H1 (cell line): Measurements from ENCODE around the gene NDUFB10. TPM values are rescaled to one million over a fixed set of nuclear protein-coding genes. Genes with fewer than 3 reads are reported as not detected.

ENCODE experiments used
- CTCF ChIA-PET: fragments of 300-600 bp; sonication (Branson Sonifier 250); formaldehyde crosslinking; loops from one replicate; lab custom pipeline; 2021; ENCODE audit not compliant: partially characterized antibody; lab: Charles Lee
- POLR2A ChIA-PET: fragments of 300-600 bp; sonication (Branson Sonifier 250); formaldehyde crosslinking; loops from one replicate; lab custom pipeline; 2021; ENCODE audit warnings: inconsistent platforms; ENCODE audit not compliant: partially characterized antibody; lab: Charles Lee
- DNase-seq, 2 experiments: peaks; one replicate each; pipeline versions ENCODE4 v3.0.0 to v3.0.0-alpha.2; 2010 to 2022; ENCODE audit warnings: low spot score in 2 of 2, low read depth in 1 of 2, mixed read lengths in 1 of 2
- FAIRE-seq: peaks from 2 replicates; lab custom pipeline; 2011; peaks lifted over from hg19 to GRCh38; lab: Jason Lieb, UNC
- H2AFZ ChIP-seq: 2 replicates; pipeline ENCODE4 v1.8.1; 2012; ENCODE audit warnings: low read length, inconsistent platforms
- H2AK5ac ChIP-seq: 2 replicates; pipeline ENCODE4 v1.6.1; 2013; ENCODE audit warnings: low read depth, low read length
- H2BK120ac ChIP-seq: replicated peaks from 2 replicates; pipeline ENCODE3; 2013; ENCODE audit warnings: low read depth, low read length, inconsistent platforms
- H2BK12ac ChIP-seq: 2 replicates; pipeline ENCODE4 v1.6.1; 2013; ENCODE audit warnings: low read depth, low read length
- H2BK15ac ChIP-seq: 2 replicates; pipeline ENCODE4 v1.6.1; 2013; ENCODE audit warnings: low read length
- H2BK20ac ChIP-seq: 2 replicates; pipeline ENCODE4 v1.6.1; 2013; ENCODE audit warnings: low read length
- H2BK5ac ChIP-seq: 2 replicates; pipeline ENCODE4 v1.6.1; 2013; ENCODE audit warnings: low read depth, low read length
- H3K14ac ChIP-seq: 2 replicates; pipeline ENCODE4 v1.6.1; 2013; ENCODE audit warnings: inconsistent platforms; ENCODE audit not compliant: insufficient read length
- H3K18ac ChIP-seq: 2 replicates; pipeline ENCODE4 v1.6.1; 2013; ENCODE audit warnings: low read length; ENCODE audit errors: extremely low read depth
- H3K23ac ChIP-seq: 2 replicates; pipeline ENCODE4 v1.6.1; 2013; ENCODE audit warnings: inconsistent platforms; ENCODE audit not compliant: insufficient read length
- H3K23me2 ChIP-seq: 2 replicates; pipeline ENCODE4 v1.6.1; 2013; ENCODE audit warnings: low read depth, low read length
- H3K27ac ChIP-seq: 2 replicates; pipeline ENCODE4 v1.6.1; 2011; ENCODE audit warnings: low read depth, low read length, inconsistent platforms
- H3K27me3 ChIP-seq, 4 experiments: replicated peaks in 1 of 4; 1 replicate in 1 of 4; 2 replicates in 3 of 4; pipeline versions ENCODE4 v1.6.1 to v1.8.1; 2011 to 2013; ENCODE audit warnings: low read length in 3 of 4, mild to moderate bottlenecking in 3 of 4, inconsistent platforms in 2 of 4, mixed read lengths in 2 of 4, moderate library complexity in 1 of 4; ENCODE audit not compliant: control insufficient read depth in 3 of 4, insufficient read depth in 3 of 4; ENCODE audit errors: extremely low read depth in 1 of 4
- H3K36me3 ChIP-seq, 4 experiments: 2 replicates each; pipeline versions ENCODE4 v1.6.1 to v1.8.1; 2011 to 2013; ENCODE audit warnings: mild to moderate bottlenecking in 4 of 4, low read length in 3 of 4, moderate library complexity in 2 of 4, control low read depth in 1 of 4, inconsistent platforms in 1 of 4; ENCODE audit not compliant: insufficient read depth in 4 of 4, control insufficient read depth in 2 of 4
- H3K4ac ChIP-seq: replicated peaks from 2 replicates; pipeline ENCODE3; 2013; ENCODE audit warnings: low read length, low read depth, mixed read lengths, inconsistent platforms; ENCODE audit not compliant: insufficient read length
- H3K4me1 ChIP-seq, 4 experiments: replicated peaks in 1 of 4; 1 replicate in 1 of 4; 2 replicates in 3 of 4; pipeline versions ENCODE4 v1.6.1 to v1.8.1; 2011 to 2013; ENCODE audit warnings: low read length in 3 of 4, inconsistent platforms in 2 of 4, mixed read lengths in 1 of 4; ENCODE audit not compliant: insufficient read depth in 4 of 4, control insufficient read depth in 3 of 4
- H3K4me2 ChIP-seq, 2 experiments: 2 replicates each; pipeline versions ENCODE4 v1.6.1 to v1.8.1; 2011 to 2013; ENCODE audit warnings: low read depth in 2 of 2, low read length in 2 of 2, control low read depth in 1 of 2, inconsistent platforms in 1 of 2, mild to moderate bottlenecking in 1 of 2; ENCODE audit not compliant: insufficient read depth in 1 of 2
- H3K4me3 ChIP-seq, 4 experiments: fragments of 200-600, 300-600 bp in 1 of 4; sonication (generic), shearing (Covaris generic), sonication (Bioruptor Twin) in 1 of 4; 2 replicates each; pipeline versions ENCODE4 v1.5.1 to v1.8.1; 2011 to 2016; ENCODE audit warnings: low read length in 4 of 4, low read depth in 3 of 4, control low read depth in 2 of 4, inconsistent platforms in 2 of 4, mild to moderate bottlenecking in 2 of 4, mixed read lengths in 1 of 4, moderate library complexity in 1 of 4; ENCODE audit not compliant: insufficient read depth in 2 of 4; ENCODE audit errors: extremely low read depth in 1 of 4
- H3K56ac ChIP-seq: replicated peaks from 2 replicates; pipeline ENCODE3; 2013; ENCODE audit warnings: low read depth, mild to moderate bottlenecking, mixed read lengths, low read length, inconsistent platforms; ENCODE audit not compliant: insufficient read length
- H3K79me1 ChIP-seq: 2 replicates; pipeline ENCODE4 v1.6.1; 2013; ENCODE audit warnings: low read depth, low read length, control low read depth
- H3K79me2 ChIP-seq, 2 experiments: 2 replicates each; pipeline versions ENCODE4 v1.6.1 to v1.8.1; 2012 to 2013; ENCODE audit warnings: low read length in 2 of 2, mild to moderate bottlenecking in 2 of 2, inconsistent platforms in 1 of 2; ENCODE audit not compliant: insufficient read depth in 2 of 2, control insufficient read depth in 1 of 2
- H3K9ac ChIP-seq, 4 experiments: replicated peaks in 1 of 4; 1 replicate in 1 of 4; 2 replicates in 3 of 4; pipeline versions ENCODE4 v1.6.1 to v1.8.1; 2011 to 2013; ENCODE audit warnings: low read depth in 3 of 4, low read length in 3 of 4, control low read depth in 2 of 4, mild to moderate bottlenecking in 2 of 4, moderate library complexity in 2 of 4, inconsistent platforms in 1 of 4; ENCODE audit errors: extremely low read depth in 1 of 4
- H3K9me3 ChIP-seq, 2 experiments: 2 replicates each; pipeline versions ENCODE4 v1.6.1 to v1.8.1; 2012 to 2013; ENCODE audit warnings: mild to moderate bottlenecking in 2 of 2, moderate library complexity in 2 of 2, control low read depth in 1 of 2, inconsistent platforms in 1 of 2, low read depth in 1 of 2, low read length in 1 of 2, mixed read lengths in 1 of 2; ENCODE audit not compliant: insufficient read depth in 2 of 2
- H4K20me1 ChIP-seq, 2 experiments: replicated peaks in 1 of 2; 2 replicates each; pipeline versions ENCODE3 to v1.8.1; 2011 to 2013; ENCODE audit warnings: inconsistent platforms in 2 of 2, low read length in 2 of 2, mild to moderate bottlenecking in 1 of 2; ENCODE audit not compliant: insufficient read depth in 2 of 2, control insufficient read depth in 1 of 2
- H4K5ac ChIP-seq: 2 replicates; pipeline ENCODE4 v1.6.1; 2013; ENCODE audit warnings: low read length, low read depth, mixed read lengths, inconsistent platforms; ENCODE audit not compliant: insufficient read length
- H4K8ac ChIP-seq: 2 replicates; pipeline ENCODE4 v1.8.0; 2013; ENCODE audit warnings: mild to moderate bottlenecking, moderate library complexity, low read length, inconsistent platforms; ENCODE audit not compliant: insufficient read depth; ENCODE audit errors: extremely low read depth
- H4K91ac ChIP-seq: replicated peaks from 2 replicates; pipeline ENCODE3; 2013; ENCODE audit warnings: low read length, mixed read lengths, inconsistent platforms; ENCODE audit not compliant: insufficient read length
- E2F6 ChIP-seq: IDR thresholded peaks from 2 replicates; pipeline ENCODE4 v1.6.1; 2012; ENCODE audit warnings: inconsistent platforms
- GABPA ChIP-seq: IDR thresholded peaks from 2 replicates; pipeline ENCODE4 v1.6.1; 2011; ENCODE audit warnings: mild to moderate bottlenecking, low read length, moderate library complexity, borderline replicate concordance; ENCODE audit not compliant: insufficient read depth
- HDAC6 ChIP-seq: IDR thresholded peaks from one replicate; pipeline ENCODE4 v1.7.1; 2012; ENCODE audit warnings: low read depth, mild to moderate bottlenecking, inconsistent platforms, low read length, moderate library complexity
- KDM5A ChIP-seq: fragments of 200-600 bp; IDR thresholded peaks from 2 replicates; pipeline ENCODE4 v1.7.1; 2012; ENCODE audit warnings: mild to moderate bottlenecking, low read length, inconsistent platforms, mixed read lengths
- NRF1 ChIP-seq: IDR thresholded peaks from 2 replicates; pipeline ENCODE4 v1.6.1; 2011; ENCODE audit warnings: mild to moderate bottlenecking, low read depth, low read length, improper control_type of control experiment
- POLR2AphosphoS5 ChIP-seq: IDR thresholded peaks from 2 replicates; pipeline ENCODE4 v1.6.1; 2011; ENCODE audit warnings: low read depth, low read length
- RBBP5 ChIP-seq: IDR thresholded peaks from 2 replicates; pipeline ENCODE4 v1.7.1; 2012; ENCODE audit warnings: low read depth, mild to moderate bottlenecking, inconsistent platforms, low read length, moderate library complexity, borderline replicate concordance
- SRF ChIP-seq: IDR thresholded peaks from 2 replicates; pipeline ENCODE4 v1.6.1; 2011; ENCODE audit warnings: mild to moderate bottlenecking, low read depth, low read length, moderate library complexity
- YY1 ChIP-seq: IDR thresholded peaks from 2 replicates; pipeline ENCODE4 v1.6.1; 2011; ENCODE audit warnings: low read depth, mild to moderate bottlenecking, low read length
- WGBS, 2 experiments: shearing (Covaris generic) in 1 of 2; methylation state at CpG; one replicate each; pipeline versions ENCODE4 v1.1.6 to v1.1.7; 2013 to 2015; ENCODE audit warnings: low lambda C conversion rate in 2 of 2, mixed read lengths in 2 of 2, inconsistent platforms in 1 of 2, low coverage in 1 of 2, missing lambda C conversion rate in 1 of 2; ENCODE audit not compliant: insufficient replicate concordance in 2 of 2, insufficient coverage in 1 of 2, insufficient read length in 1 of 2; ENCODE audit errors: extremely low coverage in 1 of 2, missing lambda C conversion rate in 1 of 2; 5-methylcytosine and 5-hydroxymethylcytosine counted together
- polyA plus RNA-seq, 7 experiments: library from polyadenylated mRNA; depleted of rRNA in 3 of 7; stranded (reverse) in 5 of 7; unstranded in 2 of 7; fragments of >200 nt in 5 of 7; fragments of 200-250 nt in 2 of 7; gene quantifications; 1 replicate in 5 of 7; 2 replicates in 1 of 7; 4 replicates in 1 of 7; pipeline versions ENCODE4 v1.2.1 to v1.2.3, GENCODE V29; 2011 to 2013; ENCODE audit warnings: missing spikeins in 2 of 7, mixed read lengths in 2 of 7
- total RNA-seq: library from RNA; stranded (reverse); fragmentation: NEBNext Ultra II Directional; extraction: Animal tissue kit (Norgen Biotek cat#: 25700); gene quantifications from 2 replicates; pipeline ENCODE4 v1.2.1, GENCODE V29; 2021

Gene NDUFB10
- total and polyA plus RNA-seq, 2 of the 8 experiments (the other 6 are each of a cell fraction or from before 2014, with no cell fraction given), result 183 to 194 TPM

DNA sequence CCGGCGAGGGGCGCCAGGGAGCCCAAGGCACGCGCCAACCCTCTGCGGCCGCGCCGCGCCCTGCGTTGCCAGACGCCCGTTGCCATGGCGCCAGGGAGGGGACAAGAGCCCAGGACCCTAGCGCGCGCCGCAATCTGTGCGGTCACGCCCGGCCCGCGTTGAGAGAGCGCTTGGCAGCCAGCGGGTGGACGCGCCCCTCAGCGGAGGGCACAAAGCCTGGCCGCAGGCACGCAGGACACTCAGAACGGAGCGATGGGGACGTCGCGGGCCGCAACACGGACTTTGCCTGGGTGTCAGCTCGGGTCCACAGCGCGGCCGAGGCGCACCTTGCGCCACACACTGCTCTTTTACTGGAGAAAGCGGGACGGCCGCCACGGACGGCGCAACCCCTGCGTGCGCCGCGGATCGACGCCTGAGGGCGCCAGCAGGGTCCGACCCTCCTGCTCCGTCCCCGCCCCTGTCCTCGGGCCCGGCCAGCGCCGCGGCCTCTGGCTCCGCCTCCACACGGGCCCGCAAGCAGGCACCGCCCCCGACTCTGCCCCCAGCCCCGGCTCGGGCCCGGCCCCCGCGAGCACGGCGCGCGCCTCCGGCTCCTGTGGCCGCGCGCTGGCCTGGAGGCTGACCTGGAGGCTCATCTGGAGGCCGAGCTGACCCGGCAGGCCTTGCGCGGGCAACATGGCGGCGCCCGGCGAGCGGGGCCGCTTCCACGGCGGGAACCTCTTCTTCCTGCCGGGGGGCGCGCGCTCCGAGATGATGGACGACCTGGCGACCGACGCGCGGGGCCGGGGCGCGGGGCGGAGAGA is 24.4 kb downstream of the NDUFB10 start, which contains the start of gene GFER:
TSS of gene GFER (plus strand) at position 650 of the 803 bp plus-strand sequence. CDS start at position 676, 26 bp downstream.
- peak within 1 kb of the TSS; percentile 58 to 97 for H3K4me2 ChIP-seq
- H3K36me3 ChIP-seq, result peaks cover 2 to 5% (median 3%) of the 10 kb centered on the region in 4 experiments; a peak in 3 of 8 replicates
- H2BK5ac ChIP-seq, result peak within 1 kb of the TSS; percentile 75; the same call in 1 of the 2 replicates
- no peak within 1 kb of the TSS for H2BK120ac ChIP-seq
- peak within 1 kb of the TSS; percentile 43; the same call in 1 of the 2 replicates for H3K27ac ChIP-seq
- no peaks in the 10 kb centered on the region for H3K9me3 ChIP-seq
- H3K4me3 ChIP-seq, result peak within 1 kb of the TSS; percentile 52 to 96 (median 73)
- H4K8ac ChIP-seq, result peak within 1 kb of the TSS; percentile 89
- H3K4ac ChIP-seq, result peak within 1 kb of the TSS; percentile 33
- FAIRE-seq (no peak), DNase-seq (peak; percentile 81 to 95)
- H3K79me2 ChIP-seq, result peaks cover 0 to 9% of the 10 kb centered on the region in 2 experiments; a peak in 1 of 4 replicates
- peaks cover 3 to 41% (median 26%) of the 10 kb centered on the region in 4 experiments for H3K4me1 ChIP-seq
- no peak within 1 kb of the TSS for H3K14ac ChIP-seq
- H3K18ac ChIP-seq, result peak within 1 kb of the TSS; percentile 71
- H3K56ac ChIP-seq, result peak within 1 kb of the TSS; percentile 26
- H2BK12ac ChIP-seq, result 0 out of 2 replicates have a peak within 1 kb of the TSS, but pooled peaks have one; percentile 50
- CTCF ChIA-PET, result interaction anchor here (1.5 to 3.1 kb wide), 2 partner anchors 10 to 20 kb away, joined by 4 to 8 read pairs; no protein-coding TSS in a partner anchor
- H4K91ac ChIP-seq, result no peak within 1 kb of the TSS
- peak within 1 kb of the TSS; percentile 70 to 91 (median 84) for H3K9ac ChIP-seq
- H3K27me3 ChIP-seq, result peaks cover 8 to 45% (median 43%) of the 10 kb centered on the region in 4 experiments; a peak in 6 of 7 replicates
- peaks cover 0 to 14% of the 10 kb centered on the region in 2 experiments for H4K20me1 ChIP-seq
- H3K23ac ChIP-seq, result no peak within 1 kb of the TSS
- peaks cover 26% of the 10 kb centered on the region for H3K23me2 ChIP-seq
- peak within 1 kb of the TSS; percentile 61; the same call in 1 of the 2 replicates for H2BK15ac ChIP-seq
- H2AFZ ChIP-seq, result peak within 1 kb of the TSS; percentile 15; the same call in 1 of the 2 replicates
- POLR2A ChIA-PET, result interaction anchor here (0.9 to 28.2 kb wide), 10 partner anchors 9 to 206 kb away, joined by 3 to 736 read pairs (median 4); partner anchors contain the start of genes NDUFB10, NTHL1, RNF151 and RPS2
- no peak within 1 kb of the TSS for H2BK20ac ChIP-seq
- 2% methylated on average over 75 of the region's 109 CpGs; no CpG with 5 or more reads in 1 of the 2 experiments for WGBS, 2 experiments
- no peaks in the 10 kb centered on the region for H3K79me1 ChIP-seq
- peak within 1 kb of the TSS; percentile 33 for H4K5ac ChIP-seq
- peak within 1 kb of the TSS; percentile 86; the same call in 1 of the 2 replicates for H2AK5ac ChIP-seq
- TF ChIP-seq POLR2AphosphoS5 (peak; percentile 41; the same call in 1 of the 2 replicates), YY1 (peak; percentile 97), KDM5A (peak; percentile 86), HDAC6 (no peak), SRF (0 out of 2 replicates have a peak, but pooled peaks have one; percentile 17), RBBP5 (peak; percentile 85; the same call in 1 of the 2 replicates), GABPA (peak; percentile 28; the same call in 1 of the 2 replicates), NRF1 (no peak), E2F6 (peak; percentile 44; the same call in 1 of the 2 replicates)
